IMR-90 (cell line): ENCODE measurements around the gene DNAH17. TPM values are rescaled to one million over a fixed set of nuclear protein-coding genes. Genes with fewer than 3 reads are reported as not detected.

Experiments used
- ATAC-seq: fragments of 200-7000 bp; cut with Tn5 transposase; 2 replicates; pipeline ENCODE4 v1.9.1; 2020; ENCODE audit warnings: low read depth, mild to moderate bottlenecking, moderate library complexity
- BruUV-seq: library from RNA; stranded (reverse); fragments of 400-500 nt; replicated peaks from 2 replicates; lab custom pipeline; 2021; lab: Mats Ljungman, UMichigan
- CTCF ChIA-PET: fragments of 300-600 bp; formaldehyde crosslinking; extraction: SDS; loops from one replicate; lab custom pipeline; 2021; ENCODE audit warnings: antibody characterized with exemption; lab: Yijun Ruan, JAX
- POLR2A ChIA-PET: fragments of 300-600 bp; sonication (Branson Sonifier 250); formaldehyde crosslinking; loops from one replicate; lab custom pipeline; 2022; ENCODE audit warnings: antibody characterized with exemption; ENCODE audit not compliant: unreplicated experiment; lab: Charles Lee
- DNase-seq: peaks from one replicate; pipeline ENCODE4 v3.0.0; 2013
- H2AFZ ChIP-seq: replicated peaks from 2 replicates; pipeline ENCODE3; 2013; ENCODE audit warnings: low read length, mild to moderate bottlenecking; ENCODE audit not compliant: poor library complexity
- H2AK5ac ChIP-seq: 2 replicates; pipeline ENCODE4 v1.6.1; 2013; ENCODE audit warnings: low read depth, low read length, inconsistent platforms
- H2AK9ac ChIP-seq: replicated peaks from 2 replicates; pipeline ENCODE3; 2013; ENCODE audit warnings: mild to moderate bottlenecking, low read depth, low read length, moderate library complexity; ENCODE audit not compliant: poor library complexity
- H2BK120ac ChIP-seq: 2 replicates; pipeline ENCODE4 v1.6.1; 2013; ENCODE audit warnings: low read depth, low read length, inconsistent platforms
- H2BK15ac ChIP-seq: 3 replicates; pipeline ENCODE4 v1.6.1; 2013; ENCODE audit warnings: low read depth, low read length, inconsistent platforms
- H2BK20ac ChIP-seq: 2 replicates; pipeline ENCODE4 v1.6.1; 2013; ENCODE audit warnings: low read depth, mild to moderate bottlenecking, inconsistent platforms, low read length, moderate library complexity
- H2BK5ac ChIP-seq: 2 replicates; pipeline ENCODE4 v1.6.1; 2013; ENCODE audit warnings: mild to moderate bottlenecking, low read depth, low read length, inconsistent platforms; ENCODE audit not compliant: poor library complexity, severe bottlenecking
- H3K14ac ChIP-seq: replicated peaks from 2 replicates; pipeline ENCODE4 v1.6.1; 2013; ENCODE audit warnings: low read depth, low read length, inconsistent platforms
- H3K18ac ChIP-seq: 2 replicates; pipeline ENCODE4 v1.6.1; 2013; ENCODE audit warnings: low read depth, low read length, control low read depth
- H3K23ac ChIP-seq: 2 replicates; pipeline ENCODE4 v1.6.1; 2013; ENCODE audit warnings: low read depth, low read length, inconsistent platforms
- H3K27ac ChIP-seq: 2 replicates; pipeline ENCODE4 v1.5.1; 2013; ENCODE audit warnings: mild to moderate bottlenecking, control low read depth, low read length; ENCODE audit not compliant: insufficient read depth
- H3K27me3 ChIP-seq: 2 replicates; pipeline ENCODE4 v1.6.1; 2013; ENCODE audit warnings: low read length; ENCODE audit not compliant: control insufficient read depth, insufficient read depth
- H3K36me3 ChIP-seq: 2 replicates; pipeline ENCODE4 v1.6.1; 2013; ENCODE audit warnings: low read length, mixed read lengths; ENCODE audit not compliant: control insufficient read depth, insufficient read depth
- H3K4ac ChIP-seq: 2 replicates; pipeline ENCODE4 v1.6.1; 2013; ENCODE audit warnings: low read depth, low read length, inconsistent platforms
- H3K4me1 ChIP-seq: 2 replicates; pipeline ENCODE4 v1.6.1; 2013; ENCODE audit warnings: low read length, mixed read lengths; ENCODE audit not compliant: control insufficient read depth, insufficient read depth
- H3K4me2 ChIP-seq: 2 replicates; pipeline ENCODE4 v1.6.1; 2013; ENCODE audit warnings: low read depth, mild to moderate bottlenecking, control low read depth, low read length, moderate library complexity
- H3K4me3 ChIP-seq: 2 replicates; pipeline ENCODE4 v1.5.1; 2013; ENCODE audit warnings: low read depth, mild to moderate bottlenecking, control low read depth, low read length, moderate library complexity; ENCODE audit not compliant: insufficient read depth
- H3K56ac ChIP-seq: 2 replicates; pipeline ENCODE4 v1.6.1; 2013; ENCODE audit warnings: low read length, inconsistent platforms; ENCODE audit not compliant: insufficient read depth; ENCODE audit errors: extremely low read depth
- H3K79me1 ChIP-seq, 2 experiments: 2 replicates each; pipeline ENCODE4 v1.6.1; 2013; ENCODE audit warnings: low read length in 2 of 2, inconsistent platforms in 1 of 2, low read depth in 1 of 2
- H3K9ac ChIP-seq: 2 replicates; pipeline ENCODE4 v1.6.1; 2013; ENCODE audit warnings: low read depth, low read length, control low read depth
- H3K9me1 ChIP-seq: 2 replicates; pipeline ENCODE4 v1.6.1; 2013; ENCODE audit warnings: low read length, inconsistent platforms; ENCODE audit not compliant: insufficient read depth
- H3K9me3 ChIP-seq: 2 replicates; pipeline ENCODE4 v1.6.1; 2013; ENCODE audit warnings: low read length; ENCODE audit not compliant: control insufficient read depth, insufficient read depth
- H4K20me1 ChIP-seq: 2 replicates; pipeline ENCODE4 v1.6.1; 2013; ENCODE audit warnings: low read length, inconsistent platforms; ENCODE audit not compliant: insufficient read depth
- H4K5ac ChIP-seq: 2 replicates; pipeline ENCODE4 v1.6.1; 2013; ENCODE audit warnings: mild to moderate bottlenecking, low read depth, low read length, control low read depth
- H4K8ac ChIP-seq, 2 experiments: 2 replicates each; pipeline ENCODE4 v1.6.1; 2013; ENCODE audit warnings: low read depth in 2 of 2, low read length in 2 of 2, control low read depth in 1 of 2, inconsistent platforms in 1 of 2
- H4K91ac ChIP-seq: 2 replicates; pipeline ENCODE4 v1.6.1; 2013; ENCODE audit warnings: low read depth, low read length, inconsistent platforms; ENCODE audit not compliant: insufficient read depth
- CTCF ChIP-seq: conservative IDR thresholded peaks from 2 replicates; pipeline ENCODE4 v1.5.1; 2012; ENCODE audit warnings: mild to moderate bottlenecking, low read depth, low read length, improper control_type of control experiment
- MAFK ChIP-seq: IDR thresholded peaks from 2 replicates; pipeline ENCODE4 v1.6.1; 2012; ENCODE audit warnings: low read depth, low read length, improper control_type of control experiment
- MAZ ChIP-seq: IDR thresholded peaks from 2 replicates; pipeline ENCODE4 v1.6.1; 2012; ENCODE audit warnings: low read depth, mild to moderate bottlenecking, low read length, improper control_type of control experiment, moderate library complexity, borderline replicate concordance
- NFE2L2 ChIP-seq: fragments of 150-350 bp; IDR thresholded peaks from 2 replicates; pipeline ENCODE4 v1.6.1; 2016; ENCODE audit warnings: low read depth, mild to moderate bottlenecking, low read length
- POLR2A ChIP-seq: IDR thresholded peaks from 2 replicates; pipeline ENCODE4 v1.6.1; 2012; ENCODE audit warnings: mild to moderate bottlenecking, low read depth, low read length
- RCOR1 ChIP-seq: IDR thresholded peaks from 2 replicates; pipeline ENCODE4 v1.6.1; 2012; ENCODE audit warnings: mild to moderate bottlenecking, low read length, improper control_type of control experiment; ENCODE audit not compliant: insufficient replicate concordance
- USF2 ChIP-seq: fragments of 150-350 bp; IDR thresholded peaks from 2 replicates; pipeline ENCODE4 v1.6.1; 2017; ENCODE audit warnings: mild to moderate bottlenecking, antibody characterized with exemption, low read length, low read depth
- WGBS, 2 experiments: methylation state at CpG; one replicate each; pipeline versions ENCODE4 v1.1.5 to v1.1.7; 2013; ENCODE audit warnings: missing lambda C conversion rate in 2 of 2; ENCODE audit not compliant: insufficient read length in 1 of 2; ENCODE audit errors: extremely low coverage in 2 of 2; 5-methylcytosine and 5-hydroxymethylcytosine counted together
- dilution Hi-C: fragments of 300-500 bp; cut with HindIII; formaldehyde crosslinking; loops from one replicate; pipeline ENCODE4 v1.14.3; 2018; ENCODE audit warnings: low sequenced_read_pairs; ENCODE audit not compliant: unreplicated experiment
- in situ Hi-C: fragments of 300-500 bp; cut with MboI; formaldehyde crosslinking; loops from 3 replicates; pipeline ENCODE4 v1.14.3; 2019; ENCODE audit warnings: low sequenced_read_pairs, inconsistent platforms, mixed read lengths
- intact Hi-C: fragments of 100-400 bp; cut with micrococcal nuclease; formaldehyde crosslinking; loops from 2 replicates; pipeline ENCODE4 v1.10.0; 2022
- polyA plus RNA-seq, 3 experiments: library from polyadenylated mRNA; depleted of rRNA; stranded (reverse); fragments of >200 nt; gene quantifications; 2 replicates each; pipeline ENCODE4 v1.2.3, GENCODE V29; 2012; ENCODE audit warnings: low replicate concordance in 1 of 3
- total RNA-seq: library from RNA; depleted of rRNA; stranded (reverse); fragments of >200 nt; gene quantifications from 2 replicates; pipeline ENCODE4 v1.2.3, GENCODE V29; 2012

DNAH17 gene
- total and polyA plus RNA-seq, 2 of the 4 experiments (the other 2 are of a cell fraction), result not detected

GRCh38 chr17:78438271-78438691 is 138.9 kb downstream of the DNAH17 start:
- Histone ChIP-seq H3K36me3 (no peaks in the 10 kb centered on the region), H3K4me1 (peaks cover 10% of the 10 kb centered on the region; the same call in 1 of the 2 replicates), H3K9me3 (no peaks in the 10 kb centered on the region), H3K23ac (no peak overlapping the region), H3K27me3 (no peaks in the 10 kb centered on the region), H4K91ac (no peak overlapping the region), H4K5ac (no peak overlapping the region), H3K79me1 (no peaks in the 10 kb centered on the region), H2BK5ac (no peak overlapping the region), H3K56ac (no peak overlapping the region), H3K4me3 (no peak overlapping the region), H2AFZ (no peak overlapping the region), H3K27ac (no peak overlapping the region), H3K9ac (no peak overlapping the region), H3K14ac (no peak overlapping the region), H3K18ac (no peak overlapping the region), H2BK120ac (no peak overlapping the region), H3K9me1 (no peaks in the 10 kb centered on the region; the same call in 1 of the 2 replicates), H2AK9ac (no peak overlapping the region), H4K20me1 (no peaks in the 10 kb centered on the region), H3K4me2 (no peak overlapping the region), H2AK5ac (no peak overlapping the region), H4K8ac (no peak overlapping the region), H3K4ac (no peak overlapping the region), H2BK20ac (no peak overlapping the region), H2BK15ac (no peak overlapping the region)
- intact Hi-C loops, result no loop called here
- CTCF ChIA-PET, result no interaction called here
- 100% methylated on average over 2 of the region's 10 CpGs; no CpG with 5 or more reads in 1 of the 2 experiments for WGBS, 2 experiments
- DNase-seq (no peak), ATAC-seq (no peak)
- in situ Hi-C loops, result no loop called here
- POLR2A ChIA-PET, result no interaction called here
- TF ChIP-seq USF2 (no peak), MAZ (no peak), NFE2L2 (no peak), MAFK (no peak), RCOR1 (no peak), CTCF (no peak), POLR2A (no peak)
- dilution Hi-C loops, result no loop called here
- BruUV-seq, result no TSS peak
